PC-3 (cell line): ENCODE results near the gene ASCL5.

ENCODE experiments used
- EZH2 ChIP-seq: fragments of 300-600 bp; sonication (generic); IDR thresholded peaks from one replicate; pipeline ENCODE4 v1.6.1; 2017; ENCODE audit warnings: antibody characterized with exemption, mild to moderate bottlenecking, low read length; ENCODE audit not compliant: unreplicated experiment
- EZH2phosphoT487 ChIP-seq: fragments of 300-600 bp; sonication (generic); IDR thresholded peaks from 2 replicates; pipeline ENCODE4 v1.6.1; 2018; ENCODE audit warnings: mild to moderate bottlenecking, antibody characterized with exemption, low read length, borderline replicate concordance
- TF ChIP-seq, protein P1 (sequence below): fragments of 300-600 bp; sonication (generic); conservative IDR thresholded peaks from 2 replicates; pipeline ENCODE4 v1.5.1; 2017; ENCODE audit warnings: antibody characterized with exemption, low read depth, mild to moderate bottlenecking, low read length

DNA sequence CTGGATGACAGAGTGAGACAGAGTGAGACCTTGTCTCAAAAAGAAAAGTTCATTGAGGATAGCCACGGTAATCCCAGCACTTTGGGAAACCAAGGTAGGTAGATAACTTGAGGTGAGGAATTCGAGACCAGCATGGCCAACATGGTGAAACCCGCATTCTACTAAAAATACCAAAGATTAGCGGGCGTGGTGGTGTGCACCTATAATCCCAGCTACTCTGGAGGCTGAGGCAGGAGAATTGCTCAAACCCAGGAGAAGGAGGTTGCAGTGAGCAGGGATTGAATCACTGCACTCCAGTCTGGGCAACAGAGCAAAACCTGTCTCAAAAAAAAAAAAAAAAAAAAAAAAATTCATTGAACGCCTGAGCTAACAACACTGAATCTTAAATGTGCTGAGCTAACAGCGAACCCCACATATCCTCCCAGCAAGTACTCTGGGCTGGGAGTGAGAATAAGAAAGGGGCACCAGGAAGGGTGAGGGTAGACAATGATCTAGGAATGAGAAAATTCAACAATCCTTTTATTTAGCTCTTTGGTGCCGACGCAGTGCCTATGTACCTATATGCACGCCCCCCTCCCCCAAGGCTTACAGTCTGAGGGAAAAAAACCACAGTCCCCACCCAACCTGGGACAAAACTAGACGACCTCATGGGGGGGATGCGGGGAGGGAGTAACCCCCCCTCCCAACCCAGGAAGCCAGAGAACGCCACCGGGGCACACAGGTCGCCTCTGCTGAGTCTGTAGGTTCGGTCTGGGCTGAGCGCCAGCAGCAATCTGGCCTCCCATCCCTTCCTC lies 13.3 kb downstream of the ASCL5 start:
- TF ChIP-seq EZH2: no peak
- TF ChIP-seq, protein P1, sequence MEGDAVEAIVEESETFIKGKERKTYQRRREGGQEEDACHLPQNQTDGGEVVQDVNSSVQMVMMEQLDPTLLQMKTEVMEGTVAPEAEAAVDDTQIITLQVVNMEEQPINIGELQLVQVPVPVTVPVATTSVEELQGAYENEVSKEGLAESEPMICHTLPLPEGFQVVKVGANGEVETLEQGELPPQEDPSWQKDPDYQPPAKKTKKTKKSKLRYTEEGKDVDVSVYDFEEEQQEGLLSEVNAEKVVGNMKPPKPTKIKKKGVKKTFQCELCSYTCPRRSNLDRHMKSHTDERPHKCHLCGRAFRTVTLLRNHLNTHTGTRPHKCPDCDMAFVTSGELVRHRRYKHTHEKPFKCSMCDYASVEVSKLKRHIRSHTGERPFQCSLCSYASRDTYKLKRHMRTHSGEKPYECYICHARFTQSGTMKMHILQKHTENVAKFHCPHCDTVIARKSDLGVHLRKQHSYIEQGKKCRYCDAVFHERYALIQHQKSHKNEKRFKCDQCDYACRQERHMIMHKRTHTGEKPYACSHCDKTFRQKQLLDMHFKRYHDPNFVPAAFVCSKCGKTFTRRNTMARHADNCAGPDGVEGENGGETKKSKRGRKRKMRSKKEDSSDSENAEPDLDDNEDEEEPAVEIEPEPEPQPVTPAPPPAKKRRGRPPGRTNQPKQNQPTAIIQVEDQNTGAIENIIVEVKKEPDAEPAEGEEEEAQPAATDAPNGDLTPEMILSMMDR: no peak
- no peak for TF ChIP-seq EZH2phosphoT487
